ENCODE measurements around the gene SLC39A8.

The SLC39A8 gene

DNA sequence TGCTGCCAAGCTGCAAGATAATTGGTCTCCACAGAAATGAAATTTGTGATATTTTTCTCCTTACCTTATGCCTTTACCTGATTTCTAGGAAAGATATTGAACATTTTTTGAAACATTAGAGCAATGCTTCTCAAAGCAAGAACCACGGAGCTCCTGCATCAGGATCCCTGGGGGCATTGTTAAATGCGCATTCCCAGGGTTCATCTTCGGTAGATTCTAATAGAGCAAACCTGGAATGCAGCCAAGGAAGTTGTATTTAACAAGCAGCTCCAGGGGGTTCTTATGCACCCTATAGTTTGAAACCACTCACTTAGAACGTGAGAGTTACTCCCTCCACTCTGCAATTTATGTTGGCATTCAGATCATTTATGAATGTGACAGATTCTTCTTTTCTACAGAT, 126.2 kb downstream of the SLC39A8 start:
- DNase-seq: no peak

- DNase-seq: no peak
These were observed 126.6 kb downstream of the SLC39A8 start for GRCh38 chr4:102218656-102219055.

DNA sequence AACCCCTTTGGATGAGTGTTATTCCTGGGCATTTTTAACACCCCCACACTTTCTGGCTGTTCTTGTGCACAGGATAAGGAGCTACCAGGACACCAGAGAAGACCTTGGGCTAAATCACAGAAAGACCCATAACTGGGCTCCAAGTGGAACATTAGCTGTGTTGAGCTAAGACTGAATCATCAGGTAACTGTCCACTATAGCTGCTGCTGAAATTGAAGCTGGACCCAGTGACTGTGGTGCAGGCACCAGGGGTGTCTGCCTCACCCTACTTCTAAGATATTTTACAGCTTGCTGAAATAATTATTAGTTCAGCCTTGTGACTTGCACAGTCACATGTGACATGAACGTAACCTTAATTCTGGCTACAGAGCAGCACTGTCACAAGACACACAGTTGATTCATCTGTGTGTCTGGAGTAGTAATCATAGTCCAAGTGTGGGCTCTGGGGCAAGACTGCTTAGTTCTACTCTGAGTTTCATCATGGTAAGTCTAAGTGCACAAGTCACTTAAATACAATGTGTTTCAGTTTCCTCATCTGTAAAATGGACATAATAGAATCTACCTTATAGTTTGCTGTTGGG, 127.4 kb downstream of the SLC39A8 start:
- no peak for DNase-seq

- no peak for DNase-seq
These were observed 127.9 kb downstream of the SLC39A8 start for GRCh38 chr4:102217345-102217744.

- DNase-seq: no peak
These were observed 128.6 kb downstream of the SLC39A8 start for GRCh38 chr4:102216666-102217065.

GRCh38 chr4:102213031-102213430, 132.3 kb downstream of the SLC39A8 start:
- DNase-seq: no peak
